HG03439 (cell line): ENCODE data around the gene FILIP1L.

Source experiments
- ATAC-seq: cut with Tn5 transposase; IDR thresholded peaks from one replicate; pipeline ENCODE4 v1.9.1; 2021; ENCODE audit warnings: mild to moderate bottlenecking, moderate library complexity; ENCODE audit not compliant: unreplicated experiment

The FILIP1L gene

DNA sequence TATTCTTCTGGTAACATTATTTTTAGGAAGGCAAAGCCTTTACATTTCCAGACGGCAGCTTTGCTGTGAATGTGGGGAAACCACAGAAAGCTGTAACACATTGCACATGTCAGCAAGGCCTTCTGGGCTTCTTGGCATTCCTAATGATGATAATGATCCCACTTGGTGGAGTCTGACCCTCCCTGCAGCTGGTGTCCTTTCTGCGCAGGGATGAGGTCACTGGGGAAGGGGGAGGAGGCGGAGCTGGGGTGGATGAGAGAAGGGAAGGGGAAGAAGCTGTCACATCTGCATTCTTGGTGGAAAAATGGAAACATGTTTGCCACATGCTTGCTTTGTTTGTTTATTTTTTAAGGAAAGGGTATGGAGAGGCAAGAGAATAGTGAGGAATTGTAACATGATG is 68.6 kb downstream of the FILIP1L start:
- no peak for ATAC-seq

DNA sequence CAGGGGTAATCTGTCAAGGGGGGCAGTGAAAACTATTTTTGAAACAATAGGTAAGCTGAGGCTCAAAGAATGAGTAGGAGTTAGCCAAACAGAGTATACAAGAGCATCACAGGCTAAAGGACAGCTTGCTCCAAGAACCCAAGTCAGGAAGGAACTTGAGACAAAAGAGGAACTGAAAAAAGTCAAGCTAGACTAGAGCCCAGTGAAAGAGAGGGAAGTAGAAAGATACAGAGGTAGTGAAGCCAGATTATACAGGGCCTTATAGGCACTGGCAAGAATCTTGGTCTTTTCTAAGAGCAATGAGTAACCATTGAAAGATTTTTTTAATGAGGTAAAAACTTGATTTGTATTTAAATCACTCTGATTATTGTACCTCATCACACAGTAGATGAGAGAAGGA is 69.9 kb downstream of the FILIP1L start:
- ATAC-seq, result peak; percentile 73

DNA sequence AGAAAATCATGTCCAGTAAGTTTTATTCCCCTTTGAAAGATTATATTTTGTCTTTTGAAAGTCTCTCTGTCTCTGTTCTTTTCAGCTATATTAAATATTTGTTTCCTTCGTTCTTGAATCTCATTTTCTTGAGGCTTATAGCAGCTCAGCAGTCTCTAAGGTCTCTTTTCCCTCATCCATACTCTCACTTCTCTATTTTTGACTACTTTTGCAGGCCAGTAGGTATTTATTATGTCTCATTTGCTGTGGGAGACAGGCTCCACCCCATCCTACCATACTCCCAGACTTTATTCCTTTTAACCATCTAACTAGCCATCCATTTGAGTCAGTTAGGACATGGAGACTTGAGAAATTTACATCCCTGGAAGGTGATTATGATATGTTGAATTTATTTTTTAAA is 71.0 kb downstream of the FILIP1L start:
- ATAC-seq, result no peak

DNA sequence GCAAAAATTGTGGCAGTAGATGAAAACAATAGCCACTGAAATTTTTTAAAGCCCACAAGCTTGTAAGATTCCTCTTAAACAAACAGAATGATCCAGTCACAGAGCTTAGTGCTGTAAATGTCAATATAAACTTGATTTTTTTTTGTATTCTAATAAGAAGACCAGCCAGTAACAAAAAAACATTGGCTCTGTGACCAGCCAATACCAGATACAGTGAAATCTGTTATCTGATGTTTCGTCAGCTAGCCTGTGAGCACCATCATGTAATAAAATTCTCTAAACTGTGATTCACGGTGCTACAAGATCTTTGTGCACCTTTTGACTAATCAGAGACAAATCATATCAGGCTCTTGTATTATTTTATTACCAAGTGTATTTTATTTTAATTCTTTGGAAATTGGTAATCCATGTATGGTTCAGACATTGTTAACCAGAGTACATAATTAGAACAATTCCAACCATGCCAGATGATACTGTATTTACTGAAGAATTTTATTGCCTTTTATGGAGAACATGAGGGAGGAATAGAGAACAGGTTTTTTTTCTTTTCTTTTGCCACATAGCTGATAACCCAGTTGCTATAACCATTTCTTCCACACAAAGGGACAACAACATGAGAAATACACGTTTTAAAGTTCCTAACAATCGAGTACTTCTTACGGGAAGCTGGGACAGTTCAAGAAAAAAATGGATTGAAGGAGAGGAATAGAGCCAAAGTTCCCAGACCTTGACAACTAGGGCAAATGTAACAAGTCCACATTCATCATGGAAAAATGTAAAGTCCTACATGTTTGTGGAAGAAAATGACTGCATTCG is 71.9 kb downstream of the FILIP1L start:
- ATAC-seq, result no peak

DNA sequence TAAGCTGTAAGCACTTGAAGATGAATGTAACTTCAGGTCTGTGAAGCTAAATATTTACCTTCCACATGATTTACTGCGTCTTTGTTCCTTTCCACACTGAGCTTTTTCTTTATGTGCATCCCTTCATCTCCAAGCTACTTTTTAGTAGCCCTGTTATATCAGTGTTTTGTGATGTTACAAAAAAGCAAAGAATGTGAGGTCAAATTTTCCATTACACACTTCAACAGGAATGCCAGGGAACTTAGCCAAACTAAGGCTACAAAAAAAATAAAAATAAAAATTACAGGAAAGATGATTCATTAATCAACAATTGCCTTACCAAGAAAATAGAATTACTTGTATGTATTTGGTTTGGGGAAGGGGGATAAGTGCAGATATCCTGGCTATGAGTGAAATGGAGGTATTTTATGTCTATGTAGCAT is 73.0 kb downstream of the FILIP1L start:
- ATAC-seq, result no peak

DNA sequence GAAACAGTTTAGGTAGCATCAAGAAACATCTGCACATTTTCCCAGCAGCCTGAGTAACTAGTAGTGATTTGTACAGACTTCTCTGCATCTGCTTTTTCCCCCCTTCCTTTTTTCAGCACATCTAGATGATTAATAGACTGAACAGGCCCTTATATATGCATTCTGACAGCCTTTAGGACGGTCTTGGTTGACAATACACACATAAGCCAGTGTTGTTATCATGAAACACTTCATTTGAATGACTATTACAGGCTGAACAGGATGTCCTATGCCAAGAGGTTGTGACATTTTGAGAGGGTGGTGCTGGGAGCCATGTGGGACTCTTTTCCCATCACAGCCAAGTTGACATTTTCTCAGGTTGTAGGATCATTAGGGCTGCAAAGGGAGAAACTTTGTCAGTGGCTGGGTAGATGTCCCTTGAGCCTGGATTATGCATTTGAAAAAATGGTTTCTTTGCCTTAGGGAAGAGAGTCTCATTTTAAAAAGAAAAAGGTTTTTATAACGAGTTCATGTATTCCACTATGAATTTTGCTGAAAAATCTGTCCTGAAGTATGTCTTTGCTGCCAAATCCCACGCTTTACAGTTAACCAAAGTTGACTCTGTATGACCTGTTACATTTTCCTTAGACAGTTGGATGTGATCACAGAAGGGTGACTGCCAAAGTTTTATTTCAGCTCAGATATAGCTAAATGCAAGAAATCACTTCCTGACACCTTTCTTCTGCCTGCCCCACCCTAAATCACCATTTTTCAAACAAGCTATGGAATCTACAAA is 73.7 kb downstream of the FILIP1L start:
- no peak for ATAC-seq

DNA sequence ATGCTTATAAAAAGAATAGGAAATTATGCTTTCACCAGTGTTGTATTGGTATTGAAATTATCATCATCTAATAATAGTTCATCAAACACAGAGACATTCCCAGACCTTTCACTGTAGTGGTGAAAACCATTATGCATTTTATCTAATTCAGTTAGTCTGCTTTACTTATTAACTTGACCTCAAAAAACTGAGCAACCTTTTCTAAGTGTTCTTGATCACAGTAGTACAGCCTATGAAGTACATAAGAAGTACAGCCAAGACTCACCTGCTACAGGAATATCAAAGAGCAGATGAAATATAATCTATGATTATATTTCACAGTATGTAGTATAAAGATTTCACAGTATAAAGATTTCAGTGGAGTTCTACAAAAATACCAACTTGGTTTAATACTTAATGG is 75.2 kb downstream of the FILIP1L start:
- ATAC-seq, result no peak

DNA sequence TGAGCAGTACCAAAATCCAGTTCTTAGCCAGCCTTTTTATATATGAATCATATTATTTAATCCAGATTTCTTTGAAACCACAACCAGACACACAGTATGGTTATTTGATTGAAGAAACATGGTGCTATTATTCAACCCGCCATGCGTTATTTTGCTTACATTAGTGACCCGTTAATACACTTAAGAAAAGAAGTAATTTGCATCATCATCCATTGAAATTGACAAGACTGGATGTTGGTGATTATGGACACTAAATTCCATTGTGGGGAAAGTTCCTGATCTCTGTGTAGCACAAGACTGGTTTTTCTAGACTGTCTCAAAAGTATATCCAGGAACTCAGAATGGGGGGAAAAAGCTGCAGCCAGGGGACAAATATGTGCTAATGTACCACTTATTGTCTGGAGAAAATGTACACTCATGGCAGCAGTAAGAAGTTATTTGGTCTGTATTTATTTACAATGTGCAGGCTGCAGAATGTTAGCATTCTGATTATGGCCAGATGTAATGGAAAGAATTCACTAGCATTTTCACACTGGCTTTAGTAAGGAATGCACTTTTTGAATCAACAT is 80.3 kb downstream of the FILIP1L start:
- ATAC-seq, result no peak

DNA sequence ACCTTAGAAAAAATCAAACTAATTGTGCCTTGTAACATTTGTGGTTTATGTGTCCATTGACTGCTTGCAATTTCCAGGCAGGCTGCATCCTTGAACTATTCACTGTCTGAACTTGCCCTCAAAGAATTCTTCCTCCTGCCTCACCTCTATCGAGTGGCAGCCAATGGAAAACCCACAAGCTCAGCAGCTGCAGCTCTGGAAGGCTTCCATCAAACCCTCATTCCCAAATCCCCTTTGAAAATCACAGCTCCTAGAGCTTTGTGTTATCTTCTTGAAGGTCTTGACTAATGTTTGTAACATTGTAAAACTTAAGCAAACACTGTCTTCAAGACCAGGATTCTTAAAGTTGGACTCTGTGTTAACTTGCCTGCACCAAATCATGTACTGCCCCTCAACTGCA is 81.1 kb downstream of the FILIP1L start:
- no peak for ATAC-seq

DNA sequence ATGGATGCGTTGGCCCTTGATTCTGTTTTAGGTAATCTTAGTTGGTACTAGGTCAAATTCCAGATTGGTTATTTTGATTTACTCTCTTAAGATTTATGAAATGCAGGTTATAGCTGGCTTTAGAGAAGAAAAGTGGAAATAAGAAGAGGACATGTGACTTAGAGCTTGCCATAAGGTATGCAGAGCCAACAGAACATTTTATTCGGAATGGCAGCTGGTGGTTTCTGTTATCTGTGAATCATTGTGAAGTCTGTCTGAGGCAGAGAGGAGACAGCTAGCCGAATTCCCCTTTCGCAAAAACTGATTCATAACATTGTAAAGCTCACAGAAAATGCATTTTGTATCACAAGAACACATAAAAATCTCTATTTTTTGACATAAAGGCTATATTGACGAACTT is 82.1 kb downstream of the FILIP1L start:
- no peak for ATAC-seq

DNA sequence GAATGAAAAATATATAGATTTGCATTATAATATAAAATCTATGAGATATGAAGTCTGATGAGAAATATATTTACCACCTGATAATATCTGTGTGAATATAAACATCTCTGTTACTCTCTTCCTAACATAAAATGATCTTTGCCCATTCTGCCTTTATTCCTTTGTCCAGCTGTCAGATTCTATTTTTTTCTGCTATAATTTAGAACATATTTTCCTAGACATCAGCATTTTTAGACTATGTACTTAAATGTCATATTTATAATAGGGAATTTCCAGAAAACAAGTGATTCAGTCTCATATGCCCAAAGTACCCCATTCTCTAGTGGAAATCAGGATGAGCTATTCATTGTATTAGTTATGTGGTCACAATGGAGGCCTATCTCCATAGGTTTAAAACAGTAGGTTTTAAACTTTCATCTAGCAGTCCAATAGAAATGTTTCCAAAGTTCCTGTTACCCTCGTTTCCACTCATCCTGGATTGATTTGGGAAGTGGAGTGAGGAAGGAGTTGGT is 83.3 kb downstream of the FILIP1L start:
- no peak for ATAC-seq

DNA sequence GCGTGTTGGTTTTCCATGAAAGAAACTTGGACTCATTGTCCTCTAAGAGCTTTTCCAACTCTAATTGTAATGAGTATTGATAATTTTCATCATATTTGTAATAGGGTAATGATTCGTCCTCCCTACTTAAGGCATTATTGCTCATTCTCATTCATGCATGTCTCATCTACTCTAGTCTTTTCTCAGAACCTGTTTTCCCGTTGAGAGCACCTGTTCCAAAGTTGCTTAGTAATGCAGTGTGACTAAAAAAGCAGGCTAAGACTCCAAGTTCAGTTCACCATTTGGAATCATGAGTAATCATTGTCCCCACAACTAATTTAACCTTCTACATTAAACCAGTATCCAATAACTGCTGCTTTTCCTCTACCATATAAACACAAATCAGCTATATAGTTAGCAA is 84.0 kb downstream of the FILIP1L start:
- no peak for ATAC-seq

DNA sequence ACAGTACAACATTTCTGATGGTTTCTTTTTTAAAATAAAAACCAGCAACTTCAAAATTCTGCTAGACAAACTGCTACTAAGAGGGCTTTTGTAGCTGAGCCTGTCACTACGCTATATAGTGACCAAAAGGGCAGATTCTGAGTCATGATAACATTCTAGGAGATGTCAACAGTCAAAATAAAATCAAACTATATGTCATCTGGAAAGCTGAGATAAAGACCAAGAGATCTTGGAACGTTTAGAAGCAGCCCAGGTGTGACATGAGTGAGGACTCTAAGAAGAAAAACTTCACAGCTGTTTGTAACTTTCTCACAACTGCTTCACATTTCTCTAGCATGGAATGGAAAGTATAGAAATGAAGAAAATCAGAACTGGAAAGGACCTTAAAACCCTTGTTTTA is 84.6 kb downstream of the FILIP1L start:
- ATAC-seq, result no peak

DNA sequence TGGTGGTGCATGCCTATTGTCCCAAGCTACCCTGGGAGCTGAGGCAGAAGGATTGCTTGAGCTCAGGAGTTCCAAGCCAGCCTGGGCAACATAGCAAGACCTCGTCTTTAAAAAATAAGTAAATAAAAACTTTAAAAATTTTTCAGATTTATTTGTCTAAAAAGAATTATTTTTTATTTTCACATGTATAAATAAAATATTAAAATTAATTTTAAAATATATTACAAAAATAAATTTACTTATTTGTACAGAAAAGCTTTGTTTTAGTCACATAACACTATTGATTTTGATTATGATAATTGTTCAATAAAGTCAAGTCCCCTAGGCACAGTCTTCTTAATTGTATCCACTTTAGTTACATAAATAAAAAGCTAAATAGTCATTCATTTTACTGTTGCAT is 85.2 kb downstream of the FILIP1L start:
- ATAC-seq, result no peak

DNA sequence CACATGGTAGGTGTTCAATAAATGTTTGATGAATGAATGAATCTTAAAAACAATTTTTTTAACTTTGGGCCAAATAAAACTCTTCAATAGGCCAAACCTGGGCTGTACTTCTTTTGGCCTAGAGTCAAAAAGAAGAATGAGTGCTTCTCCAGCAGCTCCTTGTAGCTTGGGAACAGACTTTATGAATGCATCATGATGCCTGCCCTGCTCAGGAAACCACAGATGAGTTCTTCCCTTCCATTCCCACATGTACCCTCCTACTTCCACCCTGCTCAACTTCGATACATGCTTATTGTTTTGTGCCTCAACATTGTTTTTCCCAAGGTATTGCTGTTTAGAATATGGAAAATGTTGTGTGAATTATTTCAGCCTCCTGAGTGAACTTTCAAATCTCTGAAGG is 87.0 kb downstream of the FILIP1L start:
- no peak for ATAC-seq

DNA sequence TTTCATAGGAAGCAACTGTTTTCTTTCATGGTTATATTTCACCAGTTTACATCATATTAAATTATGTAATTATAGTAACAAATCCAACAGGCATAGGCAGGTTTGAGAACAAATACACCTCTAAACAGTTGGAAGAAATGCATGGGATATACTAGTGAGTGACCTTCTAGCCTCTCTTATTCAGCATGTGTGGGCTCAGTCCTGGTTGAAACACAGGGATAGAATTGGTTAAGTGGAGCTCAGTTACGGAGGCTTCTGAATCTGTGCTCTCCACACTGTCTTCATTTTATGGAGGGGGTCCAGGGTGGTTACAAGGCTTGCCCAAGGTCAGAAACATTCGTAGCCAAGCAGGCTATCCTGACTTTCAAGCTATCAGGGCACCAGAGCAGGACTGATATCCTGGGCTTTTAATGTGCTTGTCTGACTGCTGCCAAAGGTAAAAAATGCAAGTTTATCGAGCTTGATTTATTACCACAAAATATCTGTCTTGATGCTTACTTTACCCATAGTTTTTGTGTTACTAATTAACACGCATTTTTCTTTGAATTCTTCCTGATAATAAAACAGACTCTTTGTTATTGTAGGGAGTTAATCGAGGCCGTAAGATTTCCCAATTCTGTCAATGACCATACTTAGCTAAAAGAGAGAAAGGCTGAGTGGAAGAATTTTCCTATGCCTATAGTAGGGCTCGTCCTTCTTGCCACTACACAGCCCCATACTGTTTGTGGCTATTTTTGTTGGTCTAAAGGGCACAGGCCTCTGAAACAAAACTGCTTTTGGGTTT is 89.6 kb downstream of the FILIP1L start:
- no peak for ATAC-seq

DNA sequence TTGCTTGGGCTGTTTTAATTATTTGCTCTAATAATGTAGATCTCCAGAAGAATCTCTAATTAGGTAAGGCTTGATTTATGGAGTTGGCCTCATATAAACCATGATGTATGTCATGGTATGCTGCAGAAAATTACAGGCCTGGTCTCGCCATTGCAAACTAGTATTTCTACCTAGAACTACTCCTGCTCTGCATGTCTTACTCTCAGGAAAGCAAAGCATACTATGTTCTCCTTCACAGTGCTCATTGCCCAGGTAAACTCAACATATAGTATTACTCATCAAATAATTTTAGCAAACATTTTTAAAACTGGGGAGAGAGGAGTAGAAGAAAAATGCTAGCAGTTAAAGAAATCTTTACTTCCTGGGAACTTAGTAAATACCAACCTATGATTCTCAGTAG is 90.7 kb downstream of the FILIP1L start:
- ATAC-seq, result no peak

DNA sequence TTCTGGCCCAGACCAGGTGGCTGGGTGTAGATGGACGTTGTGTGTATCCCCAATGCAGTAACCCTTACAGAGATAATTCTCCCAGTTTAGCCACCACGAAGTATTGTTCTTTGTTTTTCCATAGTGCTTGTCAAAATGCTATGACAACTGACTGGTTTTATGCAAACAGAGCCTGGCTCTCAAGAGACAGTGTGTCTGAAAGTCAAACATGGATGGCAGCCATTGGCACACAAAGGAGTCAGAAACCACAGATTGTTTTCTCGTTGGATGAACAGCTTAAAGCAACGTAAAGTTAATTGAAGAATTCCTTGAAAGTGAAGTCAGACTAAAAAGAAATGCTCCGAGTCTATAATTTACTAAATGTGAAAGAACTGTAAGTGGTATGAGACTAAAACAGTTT is 91.2 kb downstream of the FILIP1L start:
- ATAC-seq, result no peak

DNA sequence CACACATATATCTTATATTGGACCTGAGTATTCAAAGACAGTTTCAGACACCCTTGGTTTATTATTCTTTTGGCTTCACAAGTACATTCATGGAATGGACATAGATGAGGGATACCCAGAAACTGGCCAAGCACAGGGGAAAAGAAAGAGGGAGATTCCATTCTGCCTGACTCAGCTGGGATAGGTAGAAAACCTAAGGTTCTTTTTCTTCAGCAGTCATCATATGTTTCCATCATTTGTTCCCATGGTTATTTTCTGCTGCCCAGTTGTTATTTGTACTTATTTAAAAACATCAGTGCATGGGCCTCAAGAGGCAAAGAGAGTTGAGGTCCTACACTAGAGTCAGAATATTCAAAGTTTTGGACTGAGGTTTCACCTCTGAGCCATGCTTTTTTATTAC is 91.8 kb downstream of the FILIP1L start:
- ATAC-seq, result no peak

DNA sequence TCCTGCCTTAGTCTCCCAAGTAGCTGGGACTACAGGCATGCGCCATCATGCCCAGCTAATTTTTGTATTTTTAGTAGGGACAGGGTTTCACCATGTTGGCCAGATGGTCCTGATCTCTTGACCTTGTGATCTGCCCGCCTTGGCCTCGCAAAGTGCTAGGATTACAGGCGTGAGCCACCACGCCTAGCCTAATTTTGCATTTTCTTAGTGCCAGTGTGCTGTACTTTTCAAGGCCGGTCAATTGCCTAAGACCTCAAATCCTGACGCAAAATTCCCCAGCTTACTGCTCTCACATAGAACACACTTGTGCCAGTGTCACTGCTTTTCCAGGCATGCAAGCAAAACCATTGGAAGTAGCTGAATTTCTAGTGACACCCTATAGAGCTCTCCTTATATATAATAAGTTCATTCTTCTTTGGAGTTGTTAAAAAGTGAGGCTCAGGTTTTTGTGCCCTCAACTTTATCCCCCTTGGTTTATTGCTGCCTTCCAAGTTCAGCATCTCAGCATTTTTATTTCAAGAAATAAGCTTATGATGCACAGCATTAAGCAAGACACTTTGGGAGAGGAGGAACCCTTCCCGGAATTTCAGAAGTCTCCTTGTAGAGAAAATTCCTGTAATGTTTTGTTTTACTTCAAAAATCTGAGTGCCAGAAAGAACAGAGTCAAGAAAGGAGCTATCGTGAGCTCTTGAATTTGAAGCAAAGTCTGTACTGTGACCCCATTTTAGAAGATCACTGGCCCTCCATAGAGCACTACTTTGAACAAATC is 93.2 kb downstream of the FILIP1L start:
- no peak for ATAC-seq
